Stimulated activated CD8-positive, alpha-beta memory T cell treated with anti-CD3 and anti-CD28 coated beads, Interleukin-15, amount 100 ng/mL, for 4 hours (primary cell): ENCODE results near the gene SPATA9.

Experiments
- DNase-seq, 2 donors: peaks; one replicate each; pipeline ENCODE4 v3.0.0-alpha.2; 2020; ENCODE audit warnings: low read depth in 2 of 2

Gene SPATA9

DNA sequence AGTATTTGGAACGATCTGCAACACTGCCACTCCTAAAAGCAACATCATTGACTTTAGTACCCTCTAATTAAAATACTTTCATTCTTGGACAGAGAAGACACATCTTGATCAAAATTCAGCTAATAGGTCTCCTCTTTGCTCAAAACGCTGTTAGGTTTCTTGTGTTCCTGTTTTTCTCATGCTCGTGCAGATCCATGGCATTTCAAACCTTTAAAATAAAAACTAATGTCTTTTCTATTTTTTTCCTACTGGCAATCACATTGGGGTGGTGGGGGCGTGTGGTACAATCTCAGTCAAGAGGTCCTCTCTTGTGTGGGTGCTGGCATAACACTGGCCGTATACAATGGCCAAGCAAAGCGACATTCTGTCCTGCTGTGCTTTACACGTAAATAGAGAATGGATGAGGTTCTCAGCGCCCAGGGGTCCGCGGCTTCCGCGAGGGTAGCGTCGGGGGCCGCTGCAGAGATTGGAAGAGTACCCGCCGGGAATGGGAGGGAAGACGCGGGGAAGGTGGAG lies 63.2 kb downstream of the SPATA9 start:
- DNase-seq, result no peak

- DNase-seq, result no peak
Observed at GRCh38 chr5:95619096-95619495, 63.7 kb downstream of the SPATA9 start.

DNA sequence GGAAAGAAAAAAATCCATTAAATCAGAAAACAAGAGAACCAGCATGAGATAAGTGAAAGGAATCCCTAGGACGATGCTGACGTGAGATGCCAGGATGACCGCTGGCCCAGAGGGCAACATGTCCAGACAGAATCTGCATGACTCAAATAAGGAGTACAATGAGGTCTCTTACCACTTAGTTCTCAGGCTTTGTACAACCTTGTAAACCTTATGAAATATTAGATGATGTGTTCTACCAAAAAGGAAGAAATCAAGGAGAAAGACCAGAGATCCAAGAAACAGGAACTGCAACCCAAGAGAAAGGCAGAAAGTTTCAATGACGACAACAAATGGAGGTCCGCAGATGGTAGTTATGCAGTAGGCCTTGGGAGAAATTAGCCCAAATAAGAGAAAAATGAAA lies 65.7 kb downstream of the SPATA9 start:
- no peak for DNase-seq

- no peak for DNase-seq
Observed at GRCh38 chr5:95615164-95615467, 67.7 kb downstream of the SPATA9 start.

DNA sequence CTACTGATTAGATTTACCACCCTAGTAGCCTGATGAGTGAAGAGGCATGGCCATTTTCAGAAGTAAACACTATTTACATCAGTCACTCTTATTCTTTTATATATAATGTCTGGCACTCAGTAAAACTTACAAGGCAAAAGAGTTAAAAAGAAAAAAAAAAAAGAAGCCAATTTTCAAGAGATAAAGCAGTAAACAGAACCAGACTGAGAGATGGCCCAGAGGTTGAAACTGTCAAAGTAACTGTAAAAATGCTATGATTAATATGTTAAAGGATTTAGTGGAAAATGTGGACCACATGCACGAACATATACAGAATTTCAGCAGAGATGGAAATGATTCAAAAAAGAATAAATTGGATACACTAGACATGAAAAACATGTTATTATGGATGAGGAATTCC lies 69.3 kb downstream of the SPATA9 start:
- DNase-seq, result no peak

- DNase-seq, result no peak
Observed at GRCh38 chr5:95611396-95611795, 71.4 kb downstream of the SPATA9 start.

DNA sequence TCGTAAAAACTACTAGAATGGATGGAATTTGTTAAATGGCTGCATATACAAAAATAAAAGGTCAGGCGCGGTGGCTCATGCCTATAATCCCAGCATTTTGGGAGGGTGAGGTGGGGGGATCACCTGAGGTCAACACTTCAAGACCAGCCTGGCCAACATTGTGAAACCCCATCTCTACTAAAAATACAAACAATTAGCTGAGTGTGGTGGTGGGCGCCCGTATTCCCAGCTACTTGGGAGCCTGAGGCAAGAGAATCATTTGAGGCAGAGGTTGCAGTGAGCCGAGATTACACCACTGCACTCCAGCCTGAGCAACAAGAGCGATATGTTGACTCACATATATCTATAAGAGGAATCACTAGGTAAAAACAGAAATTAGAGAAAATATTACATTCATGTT lies 72.2 kb downstream of the SPATA9 start:
- DNase-seq, result no peak

DNA sequence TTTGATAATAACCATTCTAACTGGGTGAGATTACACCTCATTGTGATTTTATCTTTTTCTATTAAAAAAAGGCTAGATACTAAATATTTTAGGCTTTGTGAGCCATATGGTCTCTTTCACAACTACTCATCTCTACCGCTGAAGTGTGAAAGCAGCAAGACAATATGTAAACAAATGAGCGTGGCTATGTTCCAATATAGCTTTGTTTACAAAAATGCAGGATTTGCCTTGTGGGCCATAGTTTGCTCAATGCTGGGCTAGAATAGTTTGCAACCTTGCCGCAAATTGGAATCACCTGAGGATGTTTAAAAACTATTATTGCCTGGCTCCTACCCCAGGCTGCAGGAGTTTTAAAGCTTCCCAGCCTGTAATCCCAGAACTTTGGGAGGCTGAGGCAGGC lies 73.1 kb downstream of the SPATA9 start:
- DNase-seq, result no peak
